GM23338 (cell line): ENCODE results near the gene SPG21. TPM values are rescaled to one million over a fixed set of nuclear protein-coding genes. Genes with fewer than 3 reads are reported as not detected.

ENCODE experiments used
- polyA plus RNA-seq: library from polyadenylated mRNA; unstranded; fragments of >200 nt; fragmentation: Nextera tagmentation; extraction: Ambion mirVana; gene quantifications from 2 replicates; pipeline ENCODE4 v1.2.1, GENCODE V29; 2016
- total RNA-seq: library from RNA; depleted of rRNA; stranded (reverse); fragments of >200 nt; shearing (Covaris generic); gene quantifications from 2 replicates; pipeline ENCODE4 v1.2.3, GENCODE V29; 2014; rRNA removed

The SPG21 gene
- total and polyA plus RNA-seq, 2 experiments from 2014 or later, result 81.0 to 102 TPM

Other genes with a start within 250 kb of the SPG21 start
- 36.9 and 53.3 TPM in 2 replicates for gene RBPMS2, start 214.3 kb downstream of the SPG21 start, total RNA-seq
- 171 and 179 TPM in 2 replicates for gene RBPMS2, start 214.3 kb downstream of the SPG21 start, polyA plus RNA-seq
- 193 and 200 TPM in 2 replicates for gene PIF1, start 164.3 kb downstream of the SPG21 start, total RNA-seq
- gene PIF1, start 164.3 kb downstream of the SPG21 start, polyA plus RNA-seq, result 106 and 116 TPM in 2 replicates
- gene PLEKHO2, start 148.0 kb downstream of the SPG21 start, total RNA-seq, result 27.8 and 29.4 TPM in 2 replicates
- 9.0 TPM in 2 replicates for gene PLEKHO2, start 148.0 kb downstream of the SPG21 start, polyA plus RNA-seq
- gene ANKDD1A, start 78.0 kb downstream of the SPG21 start, total RNA-seq, result 8.7 and 9.3 TPM in 2 replicates
- gene ANKDD1A, start 78.0 kb downstream of the SPG21 start, polyA plus RNA-seq, result 5.8 and 6.7 TPM in 2 replicates
- gene MTFMT, start 39.7 kb upstream of the SPG21 start, total RNA-seq, result 25.3 and 36.0 TPM in 2 replicates
- gene MTFMT, start 39.7 kb upstream of the SPG21 start, polyA plus RNA-seq, result 18.9 and 19.0 TPM in 2 replicates
- not detected in 2 replicates for gene SLC51B, start 55.5 kb upstream of the SPG21 start, total RNA-seq
- not detected in 2 replicates for gene SLC51B, start 55.5 kb upstream of the SPG21 start, polyA plus RNA-seq
- gene RASL12, start 78.1 kb upstream of the SPG21 start, total RNA-seq, result 20.1 and 27.7 TPM in 2 replicates
- gene RASL12, start 78.1 kb upstream of the SPG21 start, polyA plus RNA-seq, result 4.5 and 5.4 TPM in 2 replicates
- not detected in 2 replicates for gene KBTBD13, start 86.8 kb upstream of the SPG21 start, total RNA-seq
- 0.09 TPM in 1 of 2 replicates, not detected in the other for gene KBTBD13, start 86.8 kb upstream of the SPG21 start, polyA plus RNA-seq
- 1.4 and 1.5 TPM in 2 replicates for gene UBAP1L, start 125.3 kb upstream of the SPG21 start, total RNA-seq
- 0.47 and 0.53 TPM in 2 replicates for gene UBAP1L, start 125.3 kb upstream of the SPG21 start, polyA plus RNA-seq
- gene PDCD7, start 143.9 kb upstream of the SPG21 start, total RNA-seq, result 16.5 and 21.2 TPM in 2 replicates
- gene PDCD7, start 143.9 kb upstream of the SPG21 start, polyA plus RNA-seq, result 16.8 and 18.9 TPM in 2 replicates
- gene CLPX, start 195.4 kb upstream of the SPG21 start, total RNA-seq, result 40.6 and 47.0 TPM in 2 replicates
- gene CLPX, start 195.4 kb upstream of the SPG21 start, polyA plus RNA-seq, result 18.9 and 20.6 TPM in 2 replicates
- 0.03 TPM in 1 of 2 replicates, not detected in the other for gene CILP, start 221.6 kb upstream of the SPG21 start, total RNA-seq
- not detected in 2 replicates for gene CILP, start 221.6 kb upstream of the SPG21 start, polyA plus RNA-seq